Sigmoid colon (tissue), 4 donors: ENCODE results near the gene USP49.

Experiments used
- EP300 ChIP-seq, 4 donors: sonication (generic); formaldehyde crosslinking; IDR thresholded peaks; one replicate each; pipeline ENCODE4 v1.6.1; 2017; ENCODE audit warnings: antibody characterized with exemption in 4 of 4
- POLR2A ChIP-seq, 2 donors: fragments of 450-650 bp; IDR thresholded peaks; one replicate each; pipeline ENCODE4 v1.6.1; 2016; ENCODE audit warnings: antibody characterized with exemption in 2 of 2, mild to moderate bottlenecking in 2 of 2, moderate library complexity in 2 of 2
- POLR2AphosphoS5 ChIP-seq, 4 donors: sonication (generic); formaldehyde crosslinking; IDR thresholded peaks; one replicate each; pipeline ENCODE4 v1.6.1; 2017; ENCODE audit warnings: antibody characterized with exemption in 4 of 4
- TF ChIP-seq, protein P1 (sequence below), 4 experiments: fragments of 450-650 bp in 3 of 4; fragments of 200-600 bp in 1 of 4; IDR thresholded peaks; one replicate each; pipeline ENCODE4 v1.5.1; 2016 to 2019; ENCODE audit warnings: antibody characterized with exemption in 4 of 4, mild to moderate bottlenecking in 3 of 4, moderate library complexity in 2 of 4

DNA sequence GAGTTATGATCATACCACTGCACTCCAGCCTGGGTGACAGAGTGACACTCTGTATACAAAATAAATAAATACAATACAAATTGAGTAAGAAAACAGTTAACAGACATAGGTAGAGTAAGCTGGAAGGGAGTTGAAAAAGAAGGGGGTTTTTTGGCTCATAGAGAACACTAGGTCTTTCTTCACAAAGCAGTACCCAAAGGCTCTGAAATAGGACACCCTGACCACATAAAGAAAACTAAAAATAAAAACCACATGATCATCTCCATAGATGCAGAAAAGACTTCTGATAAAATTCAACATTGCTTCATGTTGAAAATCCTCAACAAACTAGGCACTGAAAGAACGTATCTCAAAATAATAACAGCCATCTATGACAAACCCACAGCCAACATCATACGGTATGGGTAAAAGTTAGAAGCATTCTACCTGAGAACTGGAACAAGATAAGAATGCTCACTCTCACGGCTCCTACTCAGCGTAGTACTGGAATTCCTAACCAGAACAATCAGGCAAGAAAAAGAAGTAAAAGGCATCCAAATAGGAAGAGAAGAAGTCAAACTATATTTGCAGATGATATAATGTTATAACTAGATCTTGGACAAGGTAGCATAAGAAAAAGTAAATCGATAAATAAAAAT, 59.0 kb downstream of the USP49 start:
- TF ChIP-seq, protein P1, sequence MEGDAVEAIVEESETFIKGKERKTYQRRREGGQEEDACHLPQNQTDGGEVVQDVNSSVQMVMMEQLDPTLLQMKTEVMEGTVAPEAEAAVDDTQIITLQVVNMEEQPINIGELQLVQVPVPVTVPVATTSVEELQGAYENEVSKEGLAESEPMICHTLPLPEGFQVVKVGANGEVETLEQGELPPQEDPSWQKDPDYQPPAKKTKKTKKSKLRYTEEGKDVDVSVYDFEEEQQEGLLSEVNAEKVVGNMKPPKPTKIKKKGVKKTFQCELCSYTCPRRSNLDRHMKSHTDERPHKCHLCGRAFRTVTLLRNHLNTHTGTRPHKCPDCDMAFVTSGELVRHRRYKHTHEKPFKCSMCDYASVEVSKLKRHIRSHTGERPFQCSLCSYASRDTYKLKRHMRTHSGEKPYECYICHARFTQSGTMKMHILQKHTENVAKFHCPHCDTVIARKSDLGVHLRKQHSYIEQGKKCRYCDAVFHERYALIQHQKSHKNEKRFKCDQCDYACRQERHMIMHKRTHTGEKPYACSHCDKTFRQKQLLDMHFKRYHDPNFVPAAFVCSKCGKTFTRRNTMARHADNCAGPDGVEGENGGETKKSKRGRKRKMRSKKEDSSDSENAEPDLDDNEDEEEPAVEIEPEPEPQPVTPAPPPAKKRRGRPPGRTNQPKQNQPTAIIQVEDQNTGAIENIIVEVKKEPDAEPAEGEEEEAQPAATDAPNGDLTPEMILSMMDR (IDR thresholded peaks at IDR 0.05), result no peak
- TF ChIP-seq POLR2A (IDR thresholded peaks at IDR 0.05) (no peak), POLR2AphosphoS5 (IDR thresholded peaks at IDR 0.05) (no peak), EP300 (IDR thresholded peaks at IDR 0.05) (no peak)
